Endothelial cell of umbilical vein (primary cell): Measurements from ENCODE around the gene KCNQ5. TPM values are rescaled to one million over a fixed set of nuclear protein-coding genes. Genes with fewer than 3 reads are reported as not detected.

Experiments
- BruUV-seq: library from RNA; stranded (reverse); fragments of 400-500 nt; replicated peaks from 2 replicates; lab custom pipeline; 2021; lab: Mats Ljungman, UMichigan
- CTCF ChIA-PET: fragments of 300-600, 350-600 bp; sonication (Branson Sonifier 250); formaldehyde crosslinking; loops from one replicate; lab custom pipeline; 2021; ENCODE audit warnings: antibody characterized with exemption, inconsistent platforms; lab: Charles Lee
- POLR2A ChIA-PET: fragments of 300-600, 350-600 bp; sonication (Branson Sonifier 250); formaldehyde crosslinking; loops from one replicate; lab custom pipeline; 2021; ENCODE audit warnings: antibody characterized with exemption, inconsistent platforms; lab: Charles Lee
- DNase-seq: peaks from one replicate; pipeline ENCODE4 v3.0.0-alpha.2; 2011; ENCODE audit warnings: low read depth, low spot score
- FAIRE-seq: peaks from 2 replicates; lab custom pipeline; 2011; peaks lifted over from hg19 to GRCh38; lab: Jason Lieb, UNC
- H2AFZ ChIP-seq: 2 replicates; pipeline ENCODE4 v1.6.0; 2012; ENCODE audit warnings: low read depth, low read length, control low read depth, inconsistent platforms
- H3K27ac ChIP-seq: 2 replicates; pipeline ENCODE4 v1.5.1; 2011; ENCODE audit warnings: low read depth, mild to moderate bottlenecking, control low read depth, low read length, moderate library complexity; ENCODE audit not compliant: insufficient read depth
- H3K27me3 ChIP-seq, 2 experiments: 2 replicates each; pipeline versions ENCODE4 v1.6.0 to v1.6.1; 2011; ENCODE audit warnings: low read length in 2 of 2, mixed read lengths in 1 of 2; ENCODE audit not compliant: control insufficient read depth in 2 of 2, insufficient read depth in 2 of 2
- H3K36me3 ChIP-seq, 2 experiments: 2 replicates in 1 of 2; 3 replicates in 1 of 2; pipeline ENCODE4 v1.5.1; 2011; ENCODE audit warnings: low read length in 2 of 2, mild to moderate bottlenecking in 1 of 2, moderate library complexity in 1 of 2; ENCODE audit not compliant: control insufficient read depth in 2 of 2, insufficient read depth in 2 of 2; ENCODE audit errors: extremely low read depth in 1 of 2
- H3K4me1 ChIP-seq: 3 replicates; pipeline ENCODE4 v1.5.1; 2011; ENCODE audit warnings: mild to moderate bottlenecking, low read length; ENCODE audit not compliant: control insufficient read depth, insufficient read depth; ENCODE audit errors: extremely low read depth
- H3K4me2 ChIP-seq: 2 replicates; pipeline ENCODE4 v1.6.1; 2011; ENCODE audit warnings: low read length, control low read depth, mixed read lengths; ENCODE audit not compliant: insufficient read depth
- H3K4me3 ChIP-seq, 3 experiments: fragments of 200-600 bp in 1 of 3; sonication (generic), shearing (Covaris generic) in 1 of 3; replicated peaks in 1 of 3; 2 replicates each; pipeline ENCODE4 v1.5.1; 2011 to 2016; ENCODE audit warnings: control low read depth in 3 of 3, low read length in 3 of 3, mild to moderate bottlenecking in 2 of 3, inconsistent platforms in 1 of 3, low read depth in 1 of 3, moderate library complexity in 1 of 3; ENCODE audit not compliant: insufficient read depth in 1 of 3
- H3K79me2 ChIP-seq: 2 replicates; pipeline ENCODE4 v1.6.0; 2012; ENCODE audit warnings: low read length, inconsistent platforms; ENCODE audit not compliant: control insufficient read depth, insufficient read depth
- H3K9ac ChIP-seq: replicated peaks from 2 replicates; pipeline ENCODE3; 2011; ENCODE audit warnings: low read length, control low read depth; ENCODE audit not compliant: insufficient read depth; ENCODE audit errors: extremely low read depth
- H3K9me1 ChIP-seq: replicated peaks from 3 replicates; pipeline ENCODE4 v1.6.0; 2011; ENCODE audit warnings: mild to moderate bottlenecking, low read length; ENCODE audit not compliant: control insufficient read depth, insufficient read depth; ENCODE audit errors: extremely low read depth
- H3K9me3 ChIP-seq: replicated peaks from 2 replicates; pipeline ENCODE4 v1.5.1; 2012; ENCODE audit warnings: low read length, inconsistent platforms; ENCODE audit not compliant: control insufficient read depth, insufficient read depth
- H4K20me1 ChIP-seq: replicated peaks from 2 replicates; pipeline ENCODE3; 2011; ENCODE audit warnings: mild to moderate bottlenecking, low read length; ENCODE audit not compliant: control insufficient read depth, insufficient read depth; ENCODE audit errors: extremely low read depth
- CTCF ChIP-seq, 2 donors: IDR thresholded peaks; 1 replicate in 1 of 2; 2 replicates in 1 of 2; pipeline ENCODE4 v1.5.1; 2011; ENCODE audit warnings: low read length in 2 of 2, mild to moderate bottlenecking in 2 of 2, moderate library complexity in 2 of 2, control low read depth in 1 of 2, inconsistent platforms in 1 of 2, low read depth in 1 of 2; ENCODE audit not compliant: insufficient read depth in 1 of 2; ENCODE audit errors: extremely low read depth in 1 of 2
- EZH2 ChIP-seq: IDR thresholded peaks from 2 replicates; pipeline ENCODE4 v1.6.1; 2012; ENCODE audit warnings: borderline replicate concordance, low read depth, mild to moderate bottlenecking, moderate library complexity, low read length, inconsistent platforms; ENCODE audit not compliant: severe bottlenecking
- FOS ChIP-seq: IDR thresholded peaks from 2 replicates; pipeline ENCODE4 v1.6.1; 2011; ENCODE audit warnings: mild to moderate bottlenecking, low read length, moderate library complexity, borderline replicate concordance; ENCODE audit not compliant: insufficient read depth
- GATA2 ChIP-seq: IDR thresholded peaks from 2 replicates; pipeline ENCODE4 v1.7.0; 2011; ENCODE audit warnings: low read depth, mild to moderate bottlenecking, moderate library complexity, mixed read lengths, low read length; ENCODE audit not compliant: insufficient read length, insufficient read depth
- JUN ChIP-seq: IDR thresholded peaks from 2 replicates; pipeline ENCODE4 v1.6.1; 2011; ENCODE audit warnings: borderline replicate concordance, low read depth; ENCODE audit not compliant: insufficient read length, insufficient read depth
- MAX ChIP-seq: IDR thresholded peaks from 2 replicates; pipeline ENCODE4 v1.6.1; 2011; ENCODE audit not compliant: insufficient read depth, insufficient read length
- MYC ChIP-seq: IDR thresholded peaks from one replicate; pipeline ENCODE4 v1.6.1; 2011; ENCODE audit warnings: mild to moderate bottlenecking, low read depth, low read length
- POLR2A ChIP-seq: IDR thresholded peaks from 2 replicates; pipeline ENCODE4 v1.6.1; 2012; ENCODE audit warnings: low read depth, mild to moderate bottlenecking, control low read depth, low read length
- POLR2AphosphoS5 ChIP-seq: IDR thresholded peaks from 2 replicates; pipeline ENCODE4 v1.6.1; 2012; ENCODE audit warnings: low read depth, mild to moderate bottlenecking, control low read depth, low read length, moderate library complexity; ENCODE audit not compliant: insufficient read depth
- dilution Hi-C: fragments of 300-500 bp; cut with MboI; formaldehyde crosslinking; loops from one replicate; pipeline ENCODE4 v1.15.0; 2019; ENCODE audit warnings: low sequenced_read_pairs; ENCODE audit not compliant: extremely low pct_ligation_motif_present
- intact Hi-C: fragments of 100-400 bp; cut with micrococcal nuclease; formaldehyde crosslinking; loops from one replicate; pipeline ENCODE4 v1.10.0; 2022
- polyA plus RNA-seq, 4 experiments: library from polyadenylated mRNA; depleted of rRNA in 3 of 4; stranded (reverse) in 3 of 4; unstranded in 1 of 4; fragments of >200 nt; gene quantifications; 2 replicates each; pipeline versions ENCODE4 v1.2.1 to v1.2.3, GENCODE V29; 2011 to 2012; ENCODE audit warnings: missing spikeins in 1 of 4
- total RNA-seq: library from RNA; stranded (reverse); gene quantifications from 2 replicates; pipeline ENCODE4 v1.2.3, GENCODE V29; 2021

The KCNQ5 gene
- total and polyA plus RNA-seq, 2 donors (not counting 3 experiments of a cell fraction or from before 2014, with no cell fraction given) = 0.22 TPM; not detected in 1

- Histone ChIP-seq H3K27ac (no peak overlapping the region), H3K4me1 (no peaks in the 10 kb centered on the region), H3K27me3 (no peaks in the 10 kb centered on the region), H3K9me3 (no peaks in the 10 kb centered on the region), H3K36me3 (no peaks in the 10 kb centered on the region), H3K79me2 (no peaks in the 10 kb centered on the region), H3K4me2 (no peak overlapping the region), H3K9me1 (no peaks in the 10 kb centered on the region), H3K4me3 (no peak overlapping the region), H4K20me1 (no peaks in the 10 kb centered on the region), H2AFZ (no peak overlapping the region), H3K9ac (no peak overlapping the region)
- no TSS peak for BruUV-seq
- no peak for DNase-seq
- CTCF ChIA-PET = interaction anchor here (0.7 to 1.3 kb wide), 2 partner anchors 12 to 17 kb away, joined by 3 to 4 read pairs; no protein-coding TSS in a partner anchor
- POLR2A ChIA-PET = no interaction called here
- intact Hi-C loops = no loop called here
- dilution Hi-C loops = no loop called here
- no peak for FAIRE-seq
- no peak for TF ChIP-seq MYC
- TF ChIP-seq FOS = no peak
- no peak for TF ChIP-seq MAX
- TF ChIP-seq CTCF (IDR thresholded peaks at IDR 0.05; ENCODE audit: extremely low read depth in 1 of 2, insufficient read depth in 1 of 2, low read depth in 1 of 2, low read length in 2 of 2) = no peak
- no peak for TF ChIP-seq POLR2A
- TF ChIP-seq GATA2 = no peak
- no peak for TF ChIP-seq JUN
- TF ChIP-seq POLR2AphosphoS5 = no peak
- no peak for TF ChIP-seq EZH2
These were observed 324.9 kb downstream of the KCNQ5 start for GRCh38 chr6:72946774-72947173.
